ENCODE data around the gene PARVB. TPM values are rescaled to one million over a fixed set of nuclear protein-coding genes. Genes with fewer than 3 reads are reported as not detected.
A peak's percentile ranks its signal among the peaks of the same experiment; 100 is the strongest.

Gene PARVB
- total and polyA plus RNA-seq, 2 donors (not counting 3 experiments of a cell fraction or from before 2014, with no cell fraction given) = 155 to 162 TPM

GRCh38 chr22:44031158-44031952 lies 7.3 kb downstream of the PARVB start:
- Histone ChIP-seq H3K9me3 (replicated peaks; ENCODE audit: control insufficient read depth, insufficient read depth, low read length) (no peaks in the 10 kb centered on the region), H3K36me3 (ENCODE audit: control insufficient read depth in 2 of 2, extremely low read depth in 1 of 2, insufficient read depth in 2 of 2, low read length in 2 of 2) (peaks cover 0 to 4% of the 10 kb centered on the region in 2 experiments), H3K4me1 (ENCODE audit: control insufficient read depth, extremely low read depth, insufficient read depth, low read length) (peaks cover 42% of the 10 kb centered on the region), H3K27ac (ENCODE audit: insufficient read depth, low read depth, low read length) (peak overlapping the region; percentile 97), H3K9ac (replicated peaks; ENCODE audit: extremely low read depth, insufficient read depth, low read length) (peak overlapping the region; percentile 78), H2AFZ (ENCODE audit: low read depth, low read length) (peak overlapping the region; percentile 13), H3K4me2 (ENCODE audit: insufficient read depth, low read length) (peak overlapping the region; percentile 74), H3K4me3 (replicated peaks in 1 of 3; ENCODE audit: insufficient read depth in 1 of 3, low read depth in 1 of 3, low read length in 3 of 3) (peak overlapping the region in 1 of 3 experiments; percentile 16), H3K27me3 (ENCODE audit: control insufficient read depth in 2 of 2, insufficient read depth in 2 of 2, low read length in 2 of 2) (no peaks in the 10 kb centered on the region), H3K79me2 (ENCODE audit: control insufficient read depth, insufficient read depth, low read length) (peaks cover 83% of the 10 kb centered on the region), H4K20me1 (replicated peaks; ENCODE audit: control insufficient read depth, extremely low read depth, insufficient read depth, low read length) (no peaks in the 10 kb centered on the region), H3K9me1 (replicated peaks; ENCODE audit: control insufficient read depth, extremely low read depth, insufficient read depth, low read length) (no peaks in the 10 kb centered on the region)
- FAIRE-seq (peak; percentile 94), DNase-seq (ENCODE audit: low read depth, low spot score) (peak; percentile 87)
- intact Hi-C loops (cut with micrococcal nuclease) = no loop called here
- peak; percentile 87 for TF ChIP-seq MAX (IDR thresholded peaks at IDR 0.05; ENCODE audit: insufficient read depth, insufficient read length)
- peak; percentile 68 for TF ChIP-seq POLR2A (IDR thresholded peaks at IDR 0.05; ENCODE audit: low read depth, low read length)
- peak; percentile 59 for TF ChIP-seq GATA2 (IDR thresholded peaks at IDR 0.05; ENCODE audit: insufficient read depth, insufficient read length, low read depth, low read length)
- no peak for TF ChIP-seq EZH2 (IDR thresholded peaks at IDR 0.05; ENCODE audit: borderline replicate concordance, low read depth, low read length, severe bottlenecking)
- TF ChIP-seq CTCF (IDR thresholded peaks at IDR 0.05; ENCODE audit: extremely low read depth in 1 of 2, insufficient read depth in 1 of 2, low read depth in 1 of 2, low read length in 2 of 2) = no peak
- peak; percentile 38 for TF ChIP-seq POLR2AphosphoS5 (IDR thresholded peaks at IDR 0.05; ENCODE audit: insufficient read depth, low read depth, low read length)
- TF ChIP-seq FOS (IDR thresholded peaks at IDR 0.05; ENCODE audit: borderline replicate concordance, insufficient read depth, low read length) = peak; percentile 20
- TF ChIP-seq MYC (IDR thresholded peaks at IDR 0.05; ENCODE audit: low read depth, low read length) = no peak
- TF ChIP-seq JUN (IDR thresholded peaks at IDR 0.05; ENCODE audit: borderline replicate concordance, insufficient read depth, insufficient read length, low read depth) = no peak
- ChIA-PET CTCF (interaction anchor here (0.7 to 2.5 kb wide), 6 partner anchors 17 to 55 kb away, joined by 3 to 9 read pairs (median 4); no protein-coding TSS in a partner anchor), POLR2A (no interaction called here)
- dilution Hi-C loops (cut with MboI; ENCODE audit: extremely low pct_ligation_motif_present, low sequenced_read_pairs) = no loop called here
- TSS peak; percentile 1 for BruUV-seq (replicated peaks)

All from endothelial cell of umbilical vein (primary cell).